ENCODE results near the gene TAOK1.
"Not testable (repeated sequence)": the region's sequence is repeated elsewhere in the genome, so short reads cannot be mapped to it uniquely, and the experiment has no call there.

- not testable (repeated sequence) for TF ChIP-seq CTCF, POLR2A (IDR thresholded peaks at IDR 0.05)
These were observed 83.3 kb downstream of the TAOK1 start for GRCh38 chr17:29473437-29473836.

All from Peyer's patch (tissue), 4 donors.